ENCODE data around the gene ALG8. TPM values are rescaled to one million over a fixed set of nuclear protein-coding genes. Genes with fewer than 3 reads are reported as not detected.

ALG8 gene
- total RNA-seq, 3 donors from 2014 or later (not counting 1 experiment from before 2014, with no cell fraction given): 19.2 to 20.1 (median 19.8) TPM

DNA sequence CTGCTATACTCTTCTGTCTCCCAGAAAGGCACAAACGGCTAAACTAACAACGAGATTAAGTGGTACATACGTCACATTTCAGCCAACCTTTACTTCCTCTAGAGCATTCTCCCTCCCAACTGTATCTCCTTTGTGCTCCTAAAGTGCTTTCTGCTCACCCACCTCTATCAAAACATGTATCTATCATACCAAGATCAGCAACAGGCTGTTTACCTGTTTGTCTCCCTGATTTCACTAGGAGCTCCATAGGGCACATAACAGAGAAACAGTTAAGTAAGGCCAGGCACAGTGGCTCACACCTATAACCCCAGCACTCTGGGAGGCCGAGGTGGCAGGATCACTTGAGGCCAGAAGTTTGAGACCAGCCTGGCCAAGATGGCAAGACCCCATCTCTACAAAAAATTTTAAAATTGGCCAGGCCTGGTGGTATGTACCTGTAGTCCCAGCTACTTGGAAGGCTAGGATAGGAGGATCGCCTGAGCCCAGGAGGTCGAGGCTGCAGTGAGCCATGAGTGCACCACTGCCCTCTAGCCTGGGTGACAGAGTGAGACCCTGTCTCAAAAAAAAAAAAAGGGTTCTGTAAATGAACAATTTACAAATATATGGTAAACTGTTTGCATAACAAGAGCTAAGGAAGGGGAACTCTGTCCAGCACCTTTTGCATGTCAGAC is 62.6 kb downstream of the ALG8 start:
- Histone ChIP-seq H3K9me3 (ENCODE audit: control insufficient read depth, insufficient read depth, low read length) (no peaks in the 10 kb centered on the region), H3K27me3 (ENCODE audit: control insufficient read depth, insufficient read depth, low read length) (no peaks in the 10 kb centered on the region), H3K4me3 (ENCODE audit: low read length) (no peak overlapping the region), H3K27ac (ENCODE audit: low read length) (no peak overlapping the region), H3K36me3 (ENCODE audit: control insufficient read depth, insufficient read depth, low read length) (peaks cover 7% of the 10 kb centered on the region), H3K4me1 (ENCODE audit: control insufficient read depth, insufficient read depth, low read length) (peaks cover 44% of the 10 kb centered on the region)
- H3K4me3 Mint-ChIP-seq: peak overlapping the region; percentile 2
- H3K36me3 Mint-ChIP-seq: peaks cover under 1% of the 10 kb centered on the region
- no peak for DNase-seq
- WGBS (ENCODE audit: insufficient coverage): 81% methylated on average over 6 of the region's 6 CpGs
- no peaks in the 10 kb centered on the region for H3K27me3 Mint-ChIP-seq (ENCODE audit: low read depth in 2 of 2)
- H3K4me1 Mint-ChIP-seq: peaks cover 44 to 65% of the 10 kb centered on the region in 2 donors
- intact Hi-C loops (cut with micrococcal nuclease): no loop called here
- ATAC-seq: no peak
- H3K27ac Mint-ChIP-seq: peak overlapping the region in 1 of 2 donors; percentile 57
- TF ChIP-seq, protein P1, sequence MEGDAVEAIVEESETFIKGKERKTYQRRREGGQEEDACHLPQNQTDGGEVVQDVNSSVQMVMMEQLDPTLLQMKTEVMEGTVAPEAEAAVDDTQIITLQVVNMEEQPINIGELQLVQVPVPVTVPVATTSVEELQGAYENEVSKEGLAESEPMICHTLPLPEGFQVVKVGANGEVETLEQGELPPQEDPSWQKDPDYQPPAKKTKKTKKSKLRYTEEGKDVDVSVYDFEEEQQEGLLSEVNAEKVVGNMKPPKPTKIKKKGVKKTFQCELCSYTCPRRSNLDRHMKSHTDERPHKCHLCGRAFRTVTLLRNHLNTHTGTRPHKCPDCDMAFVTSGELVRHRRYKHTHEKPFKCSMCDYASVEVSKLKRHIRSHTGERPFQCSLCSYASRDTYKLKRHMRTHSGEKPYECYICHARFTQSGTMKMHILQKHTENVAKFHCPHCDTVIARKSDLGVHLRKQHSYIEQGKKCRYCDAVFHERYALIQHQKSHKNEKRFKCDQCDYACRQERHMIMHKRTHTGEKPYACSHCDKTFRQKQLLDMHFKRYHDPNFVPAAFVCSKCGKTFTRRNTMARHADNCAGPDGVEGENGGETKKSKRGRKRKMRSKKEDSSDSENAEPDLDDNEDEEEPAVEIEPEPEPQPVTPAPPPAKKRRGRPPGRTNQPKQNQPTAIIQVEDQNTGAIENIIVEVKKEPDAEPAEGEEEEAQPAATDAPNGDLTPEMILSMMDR (IDR thresholded peaks at IDR 0.05): no peak
- no peaks in the 10 kb centered on the region for H3K9me3 Mint-ChIP-seq

DNA sequence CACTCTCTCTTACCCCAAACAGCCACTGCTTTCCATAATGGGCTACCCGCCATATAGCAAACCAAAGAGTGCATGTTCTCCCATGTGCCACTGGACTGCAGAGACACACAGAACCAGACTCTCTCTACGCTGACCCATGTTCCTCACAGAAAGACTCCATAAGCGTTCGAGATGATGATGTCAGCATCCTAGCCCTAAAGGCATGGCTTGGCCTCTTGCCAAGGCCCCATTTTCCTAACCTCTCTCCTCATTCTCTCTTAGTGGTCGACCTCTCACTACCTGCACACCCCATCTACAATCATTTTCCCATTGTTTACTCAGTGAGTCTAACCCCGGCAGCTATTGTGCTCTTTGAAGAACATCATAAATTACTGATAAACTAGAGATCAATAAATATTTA is 64.7 kb downstream of the ALG8 start:
- no peak for DNase-seq
- peaks cover 6% of the 10 kb centered on the region for H3K36me3 Mint-ChIP-seq
- TF ChIP-seq, protein P1 (IDR thresholded peaks at IDR 0.05): no peak
- no peak overlapping the region for H3K4me3 ChIP-seq (ENCODE audit: low read length)
- no peaks in the 10 kb centered on the region for H3K27me3 Mint-ChIP-seq (ENCODE audit: low read depth in 2 of 2)
- H3K9me3 ChIP-seq (ENCODE audit: control insufficient read depth, insufficient read depth, low read length): no peaks in the 10 kb centered on the region
- no peak overlapping the region for H3K27ac ChIP-seq (ENCODE audit: low read length)
- intact Hi-C loops (cut with micrococcal nuclease): no loop called here
- no peaks in the 10 kb centered on the region for H3K27me3 ChIP-seq (ENCODE audit: control insufficient read depth, insufficient read depth, low read length)
- no peak overlapping the region for H3K27ac Mint-ChIP-seq
- no peak overlapping the region for H3K4me3 Mint-ChIP-seq
- no peaks in the 10 kb centered on the region for H3K9me3 Mint-ChIP-seq
- ATAC-seq: no peak
- H3K4me1 ChIP-seq (ENCODE audit: control insufficient read depth, insufficient read depth, low read length): peaks cover 26% of the 10 kb centered on the region
- 94% methylated on average over 5 of the region's 6 CpGs for WGBS (ENCODE audit: insufficient coverage)
- H3K36me3 ChIP-seq (ENCODE audit: control insufficient read depth, insufficient read depth, low read length): peaks cover 22% of the 10 kb centered on the region
- peaks cover 32 to 58% of the 10 kb centered on the region in 2 donors for H3K4me1 Mint-ChIP-seq

DNA sequence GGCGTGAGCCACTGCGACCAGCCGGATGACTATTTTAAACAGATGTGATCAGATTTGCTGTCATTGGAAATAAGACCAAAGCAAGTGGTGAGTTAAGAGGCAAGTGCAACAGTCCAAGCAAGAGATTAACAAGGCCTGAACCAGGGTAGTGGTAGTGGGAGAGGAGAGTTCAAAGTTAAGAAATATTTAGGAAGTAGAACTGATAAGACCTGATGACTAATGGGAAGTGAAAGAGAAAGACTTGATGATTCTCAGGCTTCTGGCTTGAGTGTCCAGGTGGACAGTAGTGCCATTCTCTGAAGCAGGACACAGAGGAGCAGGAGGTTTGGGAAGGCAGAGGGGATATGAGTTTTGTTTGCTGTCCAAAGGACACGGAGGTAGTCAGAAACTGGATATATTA is 67.0 kb downstream of the ALG8 start:
- Mint-ChIP-seq H3K4me1 (peaks cover 28 to 41% of the 10 kb centered on the region in 2 donors), H3K9me3 (no peaks in the 10 kb centered on the region), H3K27me3 (ENCODE audit: low read depth in 2 of 2) (no peaks in the 10 kb centered on the region), H3K27ac (peak overlapping the region in 1 of 2 donors; percentile 5), H3K36me3 (peaks cover 20% of the 10 kb centered on the region), H3K4me3 (no peak overlapping the region)
- DNase-seq (no peak), ATAC-seq (no peak)
- H3K4me3 ChIP-seq (ENCODE audit: low read length): no peak overlapping the region
- no peaks in the 10 kb centered on the region for H3K27me3 ChIP-seq (ENCODE audit: control insufficient read depth, insufficient read depth, low read length)
- H3K36me3 ChIP-seq (ENCODE audit: control insufficient read depth, insufficient read depth, low read length): peaks cover 37% of the 10 kb centered on the region
- H3K27ac ChIP-seq (ENCODE audit: low read length): no peak overlapping the region
- TF ChIP-seq, protein P1 (IDR thresholded peaks at IDR 0.05): no peak
- no peaks in the 10 kb centered on the region for H3K9me3 ChIP-seq (ENCODE audit: control insufficient read depth, insufficient read depth, low read length)
- peaks cover 11% of the 10 kb centered on the region for H3K4me1 ChIP-seq (ENCODE audit: control insufficient read depth, insufficient read depth, low read length)
- intact Hi-C loops (cut with micrococcal nuclease): no loop called here
- WGBS (ENCODE audit: insufficient coverage): 98% methylated on average over 4 of the region's 4 CpGs

DNA sequence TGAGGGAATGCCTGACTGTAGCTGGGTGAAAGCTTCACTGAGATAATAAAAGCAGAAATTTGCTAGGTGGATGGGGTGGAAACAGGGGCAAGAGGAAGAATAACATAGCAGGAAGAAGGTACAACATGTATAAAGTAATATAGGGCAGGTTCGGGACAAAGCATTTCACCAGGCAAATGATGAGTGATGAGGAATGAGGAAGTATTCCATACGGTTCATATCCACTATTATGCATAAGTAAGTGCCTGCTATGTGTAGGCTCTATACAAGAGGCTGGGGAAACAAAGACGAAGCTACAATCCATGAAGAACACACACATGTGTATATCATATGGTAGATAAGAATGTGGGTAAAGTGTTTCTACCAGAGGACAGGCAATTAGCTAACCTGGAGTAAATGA is 67.7 kb downstream of the ALG8 start:
- no peak overlapping the region for H3K4me3 ChIP-seq (ENCODE audit: low read length)
- Mint-ChIP-seq H3K27me3 (ENCODE audit: low read depth in 2 of 2) (no peaks in the 10 kb centered on the region), H3K36me3 (peaks cover 22% of the 10 kb centered on the region), H3K4me3 (no peak overlapping the region), H3K4me1 (peaks cover 24 to 38% of the 10 kb centered on the region in 2 donors), H3K27ac (no peak overlapping the region), H3K9me3 (no peaks in the 10 kb centered on the region)
- ATAC-seq (no peak), DNase-seq (no peak)
- intact Hi-C loops (cut with micrococcal nuclease): no loop called here
- no peaks in the 10 kb centered on the region for H3K9me3 ChIP-seq (ENCODE audit: control insufficient read depth, insufficient read depth, low read length)
- peaks cover 4% of the 10 kb centered on the region for H3K4me1 ChIP-seq (ENCODE audit: control insufficient read depth, insufficient read depth, low read length)
- no peak overlapping the region for H3K27ac ChIP-seq (ENCODE audit: low read length)
- 100% methylated on average over 1 of the region's 3 CpGs for WGBS (ENCODE audit: insufficient coverage)
- TF ChIP-seq, protein P1 (IDR thresholded peaks at IDR 0.05): no peak
- H3K36me3 ChIP-seq (ENCODE audit: control insufficient read depth, insufficient read depth, low read length): peaks cover 37% of the 10 kb centered on the region
- no peaks in the 10 kb centered on the region for H3K27me3 ChIP-seq (ENCODE audit: control insufficient read depth, insufficient read depth, low read length)
